OCI-LY3 (cell line): ENCODE measurements around the gene NUP93.

Experiments
- EZH2phosphoT487 ChIP-seq: fragments of 200-600 bp; shearing (Covaris generic); IDR thresholded peaks from 2 replicates; pipeline ENCODE4 v1.6.1; 2018; ENCODE audit warnings: antibody characterized with exemption, mixed run types, low read depth
- TF ChIP-seq, protein P1 (sequence below): fragments of 200-600, 300-600 bp; sonication (generic); IDR thresholded peaks from 2 replicates; pipeline ENCODE4 v1.5.1; 2014; ENCODE audit warnings: antibody characterized with exemption, low read length, low read depth

DNA sequence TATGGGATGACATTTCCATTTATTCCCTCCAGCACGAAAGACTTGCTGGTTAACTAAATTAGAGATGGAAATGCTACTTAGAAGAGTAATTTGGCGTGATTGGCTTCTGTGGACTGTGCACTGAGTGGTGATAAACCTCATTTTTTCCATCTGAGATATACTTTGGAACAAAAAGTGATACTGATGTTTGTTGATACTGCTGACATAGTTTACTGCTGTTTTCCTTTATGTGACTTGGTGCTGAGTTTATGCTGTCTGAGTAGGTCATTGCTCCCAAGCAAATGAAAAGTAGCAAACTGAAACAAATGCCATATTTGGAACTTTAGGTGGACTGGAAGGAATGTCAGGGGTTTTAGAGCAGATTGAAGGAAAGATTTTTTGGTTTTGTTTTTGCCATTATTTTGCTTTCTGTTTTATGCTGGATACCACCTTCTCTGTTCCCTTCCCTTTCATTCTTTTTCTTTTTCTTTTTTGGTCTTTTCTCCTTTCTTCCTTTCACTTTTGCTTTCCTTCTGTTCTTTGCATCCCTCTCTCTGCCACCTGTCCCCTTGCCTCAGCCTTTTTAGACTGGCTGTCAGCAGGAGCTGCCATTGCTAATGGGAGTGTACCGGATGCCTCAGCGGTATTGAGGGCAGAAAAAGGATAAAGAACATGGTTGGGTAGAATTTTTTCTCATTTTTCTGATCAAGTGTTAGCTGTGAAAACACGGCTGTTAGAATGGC is 41.8 kb downstream of the NUP93 start:
- TF ChIP-seq, protein P1, sequence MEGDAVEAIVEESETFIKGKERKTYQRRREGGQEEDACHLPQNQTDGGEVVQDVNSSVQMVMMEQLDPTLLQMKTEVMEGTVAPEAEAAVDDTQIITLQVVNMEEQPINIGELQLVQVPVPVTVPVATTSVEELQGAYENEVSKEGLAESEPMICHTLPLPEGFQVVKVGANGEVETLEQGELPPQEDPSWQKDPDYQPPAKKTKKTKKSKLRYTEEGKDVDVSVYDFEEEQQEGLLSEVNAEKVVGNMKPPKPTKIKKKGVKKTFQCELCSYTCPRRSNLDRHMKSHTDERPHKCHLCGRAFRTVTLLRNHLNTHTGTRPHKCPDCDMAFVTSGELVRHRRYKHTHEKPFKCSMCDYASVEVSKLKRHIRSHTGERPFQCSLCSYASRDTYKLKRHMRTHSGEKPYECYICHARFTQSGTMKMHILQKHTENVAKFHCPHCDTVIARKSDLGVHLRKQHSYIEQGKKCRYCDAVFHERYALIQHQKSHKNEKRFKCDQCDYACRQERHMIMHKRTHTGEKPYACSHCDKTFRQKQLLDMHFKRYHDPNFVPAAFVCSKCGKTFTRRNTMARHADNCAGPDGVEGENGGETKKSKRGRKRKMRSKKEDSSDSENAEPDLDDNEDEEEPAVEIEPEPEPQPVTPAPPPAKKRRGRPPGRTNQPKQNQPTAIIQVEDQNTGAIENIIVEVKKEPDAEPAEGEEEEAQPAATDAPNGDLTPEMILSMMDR: no peak
- TF ChIP-seq EZH2phosphoT487: no peak
